Measurements from ENCODE around the gene ALPK3. TPM values are rescaled to one million over a fixed set of nuclear protein-coding genes. Genes with fewer than 3 reads are reported as not detected.

The ALPK3 gene
- total and polyA plus RNA-seq, 9 of the 15 experiments (the other 6 are each of a cell fraction or from before 2014, with no cell fraction given), result 0.04 to 1.0 (median 0.07) TPM; not detected in 2

DNA sequence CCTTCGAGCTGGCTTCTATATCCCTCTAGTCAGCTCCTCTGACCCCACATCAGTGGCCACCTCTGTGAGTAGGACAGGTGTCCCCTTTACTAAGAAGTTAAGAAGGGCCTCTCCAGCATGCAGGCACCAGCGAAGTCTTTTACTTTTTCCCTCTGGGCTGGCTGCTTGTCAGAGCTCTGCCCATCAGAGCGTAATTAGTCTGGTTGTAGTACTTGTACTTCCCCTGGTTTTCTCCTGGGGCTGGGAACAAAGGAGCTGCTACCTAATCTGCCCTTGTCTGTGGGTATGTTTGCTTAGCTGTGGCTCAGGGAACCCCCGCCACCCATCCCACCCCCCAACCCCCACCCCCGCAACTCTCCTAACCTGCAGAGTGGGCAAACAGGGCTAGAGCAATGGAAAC lies 27.4 kb upstream of the ALPK3 start:
- FAIRE-seq (no peak), DNase-seq (ENCODE audit: extremely low read depth in 1 of 4, low spot score in 3 of 4) (no peak), ATAC-seq (no peak)
- H2AFZ ChIP-seq (ENCODE audit: low read depth, low read length), result no peak overlapping the region
- H3K36me3 ChIP-seq (ENCODE audit: control insufficient read depth, insufficient read depth, low read length), result peaks cover 70% of the 10 kb centered on the region
- peaks cover 3% of the 10 kb centered on the region for H3K9me1 ChIP-seq (ENCODE audit: control insufficient read depth, insufficient read depth, low read length)
- no peak overlapping the region for H3K4me3 ChIP-seq
- no peaks in the 10 kb centered on the region for H3K9me3 ChIP-seq (replicated peaks; ENCODE audit: control insufficient read depth, insufficient read depth, low read depth, low read length)
- ChIA-PET CTCF (ENCODE audit: low intra/inter-chr PET ratio) (no interaction called here), POLR2A (interaction anchor here (0.6 kb wide), 1 partner anchor 58 kb away, joined by 3 read pairs; no protein-coding TSS in a partner anchor)
- in situ Hi-C loops (cut with MboI), result no loop called here
- H3K4me2 ChIP-seq (ENCODE audit: insufficient read depth, low read length), result no peak overlapping the region
- H3K9ac ChIP-seq (ENCODE audit: insufficient read depth in 1 of 2, low read depth in 2 of 2, low read length in 2 of 2), result no peak overlapping the region
- BruUV-seq (replicated peaks), result no TSS peak
- peaks cover 9% of the 10 kb centered on the region for H4K20me1 ChIP-seq (replicated peaks; ENCODE audit: control insufficient read depth, insufficient read depth, low read length)
- peaks cover under 1 to 4% of the 10 kb centered on the region in 2 experiments; a peak in 4 of 5 replicates for H3K4me1 ChIP-seq (replicated peaks in 1 of 2; ENCODE audit: control insufficient read depth in 2 of 2, insufficient read depth in 2 of 2, low read length in 2 of 2)
- peaks cover 42% of the 10 kb centered on the region for H3K79me2 ChIP-seq (ENCODE audit: control insufficient read depth, insufficient read depth, low read length)
- no peaks in the 10 kb centered on the region for H3K27me3 ChIP-seq (ENCODE audit: control insufficient read depth in 2 of 2, insufficient read depth in 2 of 2, low read length in 2 of 2)
- H3K27ac ChIP-seq (ENCODE audit: extremely low read depth, low read depth, low read length), result no peak overlapping the region
- 94% methylated on average over 5 of the region's 5 CpGs for WGBS (ENCODE audit: insufficient coverage, low coverage, missing lambda C conversion rate)
- TF ChIP-seq RB1 (IDR thresholded peaks at IDR 0.05; ENCODE audit: low read depth), result no peak
- no peak for TF ChIP-seq KDM4B (IDR thresholded peaks at IDR 0.05; ENCODE audit: borderline replicate concordance in 2 of 2, low read depth in 1 of 2)
- no peak for TF ChIP-seq RBM22 (IDR thresholded peaks at IDR 0.05; ENCODE audit: low read depth, low read length, poor library complexity, severe bottlenecking)
- no peak for TF ChIP-seq RBM17 (IDR thresholded peaks at IDR 0.05; ENCODE audit: borderline replicate concordance, low read depth, low read length)
- TF ChIP-seq ESRRB (CRISPR knock-in tag; IDR thresholded peaks at IDR 0.05; ENCODE audit: borderline replicate concordance), result no peak
- no peak for TF ChIP-seq MED1 (CRISPR knock-in tag; IDR thresholded peaks at IDR 0.05; ENCODE audit: borderline replicate concordance)
- no peak for TF ChIP-seq SRF (CRISPR knock-in tag; IDR thresholded peaks at IDR 0.05)
- no peak for TF ChIP-seq RFX7 (CRISPR knock-in tag; IDR thresholded peaks at IDR 0.05)
- TF ChIP-seq HDAC3 (IDR thresholded peaks at IDR 0.05; ENCODE audit: borderline replicate concordance, partially characterized antibody), result no peak
- TF ChIP-seq POLR2G (IDR thresholded peaks at IDR 0.05; ENCODE audit: low read depth, low read length), result no peak
- TF ChIP-seq HIVEP1 (CRISPR knock-in tag; IDR thresholded peaks at IDR 0.05), result no peak
- no peak for TF ChIP-seq MITF (IDR thresholded peaks at IDR 0.05)
- intact Hi-C loops (cut with micrococcal nuclease), result loop anchor here (5.0 kb wide), 2 partner anchors 37 to 72 kb away; partner anchors contain the start of gene SEC11A

Measured in K562 (cell line).